Stimulated activated CD4-positive, alpha-beta T cell treated with anti-CD3 and anti-CD28 coated beads, Interleukin-1b, Interleukin-23, amount 100 ng/mL, for 24 hours (primary cell): ENCODE measurements around the gene XPO6.

Source experiments
- DNase-seq, 4 experiments: peaks; one replicate each; pipeline ENCODE4 v3.0.0-alpha.2; 2020; ENCODE audit warnings: low read depth in 4 of 4, low spot score in 1 of 4

XPO6 gene

GRCh38 chr16:28112908-28113307 lies 98.9 kb downstream of the XPO6 start:
- peak in 1 of 4 experiments; percentile 15 for DNase-seq

GRCh38 chr16:28110977-28111376 lies 100.8 kb downstream of the XPO6 start:
- no peak for DNase-seq

- DNase-seq: no peak
Observed at GRCh38 chr16:28110479-28110878, 101.3 kb downstream of the XPO6 start.

GRCh38 chr16:28110074-28110473 lies 101.7 kb downstream of the XPO6 start:
- no peak for DNase-seq

- DNase-seq: no peak
Observed at GRCh38 chr16:28108590-28109247, 103.0 kb downstream of the XPO6 start.

- DNase-seq: no peak
Observed at GRCh38 chr16:28107232-28107631, 104.5 kb downstream of the XPO6 start.

GRCh38 chr16:28106467-28107215 lies 105.1 kb downstream of the XPO6 start:
- no peak for DNase-seq

GRCh38 chr16:28105954-28106353 lies 105.8 kb downstream of the XPO6 start:
- no peak for DNase-seq

GRCh38 chr16:28105297-28105696 lies 106.5 kb downstream of the XPO6 start:
- no peak for DNase-seq

- DNase-seq: no peak
Observed at GRCh38 chr16:28104404-28104803, 107.4 kb downstream of the XPO6 start.

- DNase-seq: no peak
Observed at GRCh38 chr16:28103516-28104170, 108.1 kb downstream of the XPO6 start.

- no peak for DNase-seq
Observed at GRCh38 chr16:28101533-28101890, 110.3 kb downstream of the XPO6 start.

GRCh38 chr16:28100810-28101532 lies 110.8 kb downstream of the XPO6 start:
- no peak for DNase-seq

GRCh38 chr16:28098959-28099945 lies 112.5 kb downstream of the XPO6 start:
- no peak for DNase-seq

GRCh38 chr16:28098171-28098958 lies 113.4 kb downstream of the XPO6 start:
- DNase-seq: no peak

GRCh38 chr16:28096983-28097899 lies 114.5 kb downstream of the XPO6 start:
- no peak for DNase-seq

GRCh38 chr16:28093385-28093725 lies 118.4 kb downstream of the XPO6 start:
- DNase-seq: no peak

GRCh38 chr16:28092721-28093384 lies 118.9 kb downstream of the XPO6 start:
- no peak for DNase-seq
